GM04504 (cell line): ENCODE results near the gene TBCE.
"Not testable (repeated sequence)": the region's sequence is repeated elsewhere in the genome, so short reads cannot be mapped to it uniquely, and the experiment has no call there.

Experiments used
- DNase-seq: peaks from one replicate; pipeline ENCODE4 v3.0.0-alpha.2; 2012; ENCODE audit warnings: low read depth

The TBCE gene

DNA sequence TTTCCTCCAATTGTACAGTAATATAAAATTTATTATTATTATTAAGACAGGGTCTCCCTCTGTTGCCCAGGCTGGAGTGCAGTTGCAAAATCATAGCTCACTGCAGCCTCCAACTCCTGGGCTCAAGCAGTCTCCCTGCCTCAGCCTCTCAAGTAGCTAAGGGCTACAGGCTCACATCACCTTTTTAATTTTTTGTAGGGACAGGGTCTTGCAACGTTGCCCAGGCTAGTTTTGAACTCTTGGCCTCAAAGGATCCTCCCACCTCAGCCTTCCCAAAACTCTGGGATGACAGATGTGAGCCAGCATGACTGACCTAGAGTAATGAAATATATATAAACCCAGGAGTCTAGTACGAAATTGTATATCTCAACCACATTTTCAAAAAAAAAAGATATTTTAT is 87.9 kb downstream of the TBCE start:
- no peak for DNase-seq

DNA sequence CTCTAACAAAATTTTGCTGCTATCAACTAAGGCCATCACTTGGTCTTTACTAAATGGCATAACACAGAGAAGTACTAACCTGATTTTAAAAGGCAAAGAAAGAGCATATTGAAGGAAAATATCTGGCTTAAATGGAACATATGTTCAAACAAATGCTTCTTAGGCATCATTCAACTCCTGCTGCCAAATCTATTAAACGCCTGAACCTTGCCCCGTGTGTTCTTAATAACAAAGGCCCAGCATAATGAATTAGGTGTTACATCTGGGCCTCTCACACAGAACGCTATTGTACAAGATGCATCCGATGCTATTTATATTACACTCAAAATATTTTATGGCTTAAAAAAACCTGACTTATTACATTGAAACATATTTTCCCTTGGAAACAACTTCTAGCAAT is 88.6 kb downstream of the TBCE start:
- no peak for DNase-seq

DNA sequence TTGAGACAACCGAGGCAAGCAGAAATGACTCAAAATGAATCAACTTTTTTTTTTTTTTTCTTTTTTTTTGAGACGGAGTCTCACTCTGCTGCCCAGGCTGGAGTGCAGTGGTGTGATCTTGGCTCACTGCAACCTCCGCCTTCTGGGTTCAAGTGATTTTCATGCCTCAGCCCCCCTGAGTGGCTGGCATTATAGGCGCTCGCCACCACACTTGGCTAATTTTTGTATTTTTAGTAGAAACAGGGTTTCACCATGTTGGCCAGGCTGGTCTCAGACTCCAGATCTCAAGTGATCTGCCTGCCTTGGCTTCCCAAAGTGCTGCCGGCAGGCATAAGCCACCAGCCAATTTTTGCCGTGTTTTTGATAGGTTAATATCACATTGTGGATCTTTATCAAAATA is 90.6 kb downstream of the TBCE start:
- not testable (repeated sequence) for DNase-seq

DNA sequence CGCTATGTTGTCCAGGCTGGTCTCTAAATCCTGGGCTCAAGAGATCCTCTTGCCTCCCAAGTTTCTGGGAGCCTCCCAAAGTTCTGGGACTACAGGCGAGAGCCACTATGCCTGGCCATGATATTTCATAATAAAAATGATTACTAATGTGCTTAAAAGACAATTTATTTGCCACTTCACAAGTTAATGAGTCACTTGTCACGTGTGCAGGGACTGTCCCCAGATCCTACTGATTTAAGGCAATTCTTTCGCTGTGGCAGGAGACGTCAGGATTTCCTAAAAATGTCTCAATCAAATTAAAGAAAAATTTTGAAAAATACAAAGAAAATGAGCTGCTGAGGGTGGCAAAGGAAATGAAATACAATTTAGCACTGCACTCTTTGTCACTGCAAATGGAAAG is 93.5 kb downstream of the TBCE start:
- DNase-seq, result no peak

DNA sequence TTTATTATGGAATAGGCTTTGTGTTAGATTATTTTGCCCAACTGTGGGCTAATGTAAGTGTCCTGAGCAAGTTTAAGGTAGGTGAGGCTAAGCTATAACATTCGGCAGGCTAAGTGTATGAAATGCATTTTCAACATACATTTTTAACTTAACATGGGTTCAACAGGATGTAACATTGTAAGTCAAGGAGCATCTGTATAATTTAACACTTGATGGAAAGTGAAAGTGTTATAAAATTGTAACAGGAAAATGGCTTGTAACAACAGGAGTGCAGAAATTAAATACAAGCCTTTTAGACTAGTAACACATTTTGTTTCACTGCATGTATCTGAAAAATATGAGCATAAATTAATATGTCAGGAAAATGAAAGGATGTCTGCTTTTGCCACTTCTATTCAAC is 94.7 kb downstream of the TBCE start:
- DNase-seq, result no peak

DNA sequence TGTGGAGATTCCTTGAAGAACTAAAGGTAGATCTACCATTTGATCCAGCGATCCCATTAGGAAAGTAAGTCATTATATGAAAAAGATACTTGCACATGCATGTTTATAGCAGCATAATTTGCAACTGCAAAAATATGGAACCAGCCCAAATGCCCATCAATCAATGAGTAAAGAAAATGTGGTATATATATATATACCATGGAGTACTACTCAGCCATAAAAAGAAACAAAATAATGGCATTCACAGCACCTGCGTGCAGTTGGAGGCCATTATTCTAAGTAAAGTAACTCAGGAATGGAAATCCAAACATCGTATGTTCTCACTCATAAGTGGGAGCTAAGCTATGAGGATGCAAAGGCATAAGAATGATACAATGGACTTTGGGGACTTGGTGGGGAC is 95.6 kb downstream of the TBCE start:
- not testable (repeated sequence) for DNase-seq

DNA sequence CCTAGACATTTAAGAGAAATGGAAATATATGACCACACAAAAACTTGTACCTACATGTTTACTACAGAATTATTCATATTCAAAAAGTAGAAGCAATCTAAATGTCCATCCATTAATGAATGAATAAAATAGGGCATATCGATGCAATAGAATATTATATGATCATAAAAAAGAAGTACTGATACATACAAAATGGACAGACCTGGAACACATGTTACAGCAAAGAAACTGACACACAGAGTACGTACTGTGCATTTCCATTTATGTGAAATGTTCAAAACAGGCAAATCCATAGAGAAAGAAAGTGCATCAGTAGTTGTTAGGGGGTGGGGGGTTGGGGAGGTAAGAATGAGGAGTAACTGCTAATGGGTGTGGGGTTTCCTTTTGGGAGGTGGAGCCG is 97.8 kb downstream of the TBCE start:
- no peak for DNase-seq

DNA sequence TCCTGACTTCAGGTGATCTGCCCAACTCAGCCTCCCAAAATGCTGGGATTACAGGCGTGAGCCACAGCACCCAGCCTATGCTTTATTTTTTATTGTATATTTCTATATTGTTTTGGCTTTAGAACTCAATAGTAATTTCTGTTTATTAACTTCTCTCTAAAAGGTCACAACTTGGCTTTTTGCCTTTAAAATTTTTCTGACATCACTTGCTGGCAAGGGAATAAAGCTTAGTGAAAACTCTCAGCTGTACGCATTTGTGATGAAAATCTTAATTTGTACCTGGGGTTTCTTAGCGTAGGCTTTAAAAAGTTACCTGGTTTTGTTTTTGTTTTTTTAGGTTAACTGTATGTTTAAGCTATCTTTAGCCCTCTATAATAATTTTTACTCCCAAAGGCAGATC is 100.8 kb downstream of the TBCE start:
- DNase-seq, result no peak

DNA sequence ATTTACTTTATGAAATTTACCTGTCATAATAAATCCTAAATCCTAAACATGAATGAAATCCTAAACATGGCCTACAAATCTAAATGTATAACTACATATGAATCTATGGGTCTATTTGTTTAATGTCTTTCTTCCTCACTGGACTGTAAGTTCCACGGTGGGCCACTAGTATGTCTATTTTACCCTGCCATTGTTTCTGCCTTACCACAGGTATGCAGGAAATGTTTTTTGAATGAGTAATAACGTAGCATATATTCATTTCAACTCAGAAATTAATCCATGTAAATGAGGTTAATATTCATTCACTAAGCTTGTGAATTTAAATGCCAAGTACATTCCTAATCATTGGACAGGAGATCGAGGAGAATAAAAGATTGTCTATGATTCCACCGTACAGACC is 101.7 kb downstream of the TBCE start:
- DNase-seq, result no peak

DNA sequence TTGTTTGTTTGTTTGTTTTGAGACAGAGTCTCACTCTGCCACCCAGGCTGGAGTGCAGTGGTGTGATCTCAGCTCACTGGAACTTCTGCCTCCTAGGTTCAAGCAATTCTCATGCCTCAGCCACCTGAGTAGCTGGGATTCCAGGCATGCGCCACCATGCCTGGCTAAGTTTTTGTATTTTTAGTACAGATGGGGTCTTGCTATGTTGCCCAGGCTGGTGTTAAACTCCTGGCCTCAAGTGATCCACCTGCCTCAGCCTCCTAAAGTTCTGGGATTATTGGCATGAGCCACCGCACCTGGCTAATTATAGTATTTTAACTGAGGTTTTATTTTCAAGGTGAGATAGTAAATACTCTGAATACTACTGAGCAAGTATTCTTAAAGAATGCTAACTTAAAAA is 102.7 kb downstream of the TBCE start:
- DNase-seq, result not testable (repeated sequence)

DNA sequence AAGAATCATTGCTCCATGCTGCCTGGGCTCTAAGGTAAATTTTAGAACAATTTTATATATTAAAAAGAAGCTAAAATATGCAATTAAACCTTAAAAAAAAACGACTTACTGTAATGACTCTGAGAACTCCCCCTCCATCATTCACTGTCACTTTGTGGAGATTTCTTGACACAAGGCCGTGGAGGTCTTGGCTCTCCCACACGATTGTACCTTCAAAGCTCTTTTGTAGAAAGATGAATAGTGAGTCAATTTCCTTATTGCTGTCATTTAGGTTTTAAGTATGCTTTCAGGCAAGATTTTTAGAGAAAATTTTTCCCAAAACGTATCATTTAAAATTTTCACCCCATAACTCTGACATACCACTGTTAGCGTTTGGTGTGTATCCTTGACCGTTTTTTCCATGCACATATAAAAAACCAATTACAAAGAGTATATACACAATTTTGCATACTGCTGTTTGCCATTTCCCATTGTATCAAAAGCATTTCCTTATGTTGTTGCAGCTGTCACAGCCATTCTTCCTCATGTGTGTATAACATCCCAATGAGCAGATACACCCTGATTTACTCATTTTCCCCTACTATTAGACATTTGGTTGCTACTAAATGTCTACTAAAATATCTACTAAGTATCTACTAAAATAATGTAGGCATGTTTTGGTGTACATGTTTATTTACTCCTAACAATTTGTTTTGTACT is 103.7 kb downstream of the TBCE start:
- no peak for DNase-seq

DNA sequence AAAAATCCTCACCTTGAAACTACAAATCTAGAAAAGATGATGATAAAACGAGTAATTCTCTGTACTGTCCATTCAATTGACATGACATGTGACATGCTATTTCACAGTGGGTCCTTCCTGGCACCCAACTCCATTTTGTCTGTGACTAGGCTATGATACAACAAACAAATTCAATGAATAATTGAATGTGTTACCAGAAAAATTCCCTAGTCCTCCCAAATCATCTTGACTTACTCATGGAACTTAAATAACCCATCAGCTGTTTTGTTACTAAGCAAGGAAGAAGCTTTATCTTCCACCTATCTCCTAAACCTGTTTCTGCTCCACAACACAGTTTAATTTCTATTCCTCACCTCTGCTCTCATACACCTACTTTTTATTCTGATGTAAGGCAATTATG is 106.6 kb downstream of the TBCE start:
- DNase-seq, result no peak

DNA sequence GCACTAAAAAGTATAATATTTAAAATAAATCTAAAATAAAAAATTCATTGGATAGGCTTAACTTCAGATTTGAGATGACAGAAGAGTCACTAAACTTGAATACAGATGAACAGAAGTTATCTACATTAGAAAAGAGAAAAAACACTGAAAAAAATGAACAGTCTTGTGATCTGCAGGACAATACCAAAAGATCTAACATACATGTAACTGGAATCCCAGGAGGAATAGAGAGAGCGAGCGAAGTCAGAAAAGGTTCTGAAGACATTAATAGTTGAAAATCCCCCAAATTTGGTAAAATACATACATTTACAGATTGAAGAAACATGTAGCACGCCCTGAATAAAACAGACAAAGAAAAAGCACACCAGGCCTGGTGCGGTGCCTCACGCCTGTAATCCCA is 115.9 kb downstream of the TBCE start:
- DNase-seq, result no peak

DNA sequence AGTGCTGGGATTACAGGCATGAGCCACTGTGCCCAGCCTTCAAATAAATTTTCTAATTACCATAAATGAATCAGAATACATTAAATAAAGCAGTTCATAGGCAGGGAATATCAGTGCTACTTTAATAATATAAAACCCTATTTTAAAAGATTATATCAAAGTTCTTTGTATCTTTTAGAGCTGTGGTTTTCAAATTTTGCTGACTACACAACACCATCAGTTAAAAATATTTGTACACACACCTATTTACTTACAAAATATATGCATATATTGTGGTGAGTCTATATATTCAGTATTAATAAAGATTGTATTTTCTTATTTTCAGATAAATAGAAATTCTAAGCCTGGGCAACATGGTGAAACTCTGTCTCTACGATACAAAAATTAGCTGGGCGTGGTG is 118.3 kb downstream of the TBCE start:
- no peak for DNase-seq

DNA sequence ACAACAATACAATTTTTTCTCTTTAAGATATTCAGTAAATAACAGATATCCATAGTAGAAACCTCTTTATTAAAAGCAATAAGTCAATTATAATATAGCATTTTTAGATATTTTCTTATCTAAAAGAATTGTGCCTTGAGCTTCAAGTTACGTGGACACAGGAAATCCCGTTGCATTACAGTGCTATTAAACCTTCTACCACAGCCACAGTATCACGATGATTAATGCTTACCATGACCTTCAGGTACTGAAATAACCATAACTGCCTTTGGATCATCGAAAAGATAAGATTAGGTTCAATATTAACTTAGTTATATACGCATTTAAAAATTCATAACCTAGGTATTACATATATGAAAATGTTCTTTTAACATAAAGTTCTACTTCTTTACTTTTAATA is 119.1 kb downstream of the TBCE start:
- no peak for DNase-seq

DNA sequence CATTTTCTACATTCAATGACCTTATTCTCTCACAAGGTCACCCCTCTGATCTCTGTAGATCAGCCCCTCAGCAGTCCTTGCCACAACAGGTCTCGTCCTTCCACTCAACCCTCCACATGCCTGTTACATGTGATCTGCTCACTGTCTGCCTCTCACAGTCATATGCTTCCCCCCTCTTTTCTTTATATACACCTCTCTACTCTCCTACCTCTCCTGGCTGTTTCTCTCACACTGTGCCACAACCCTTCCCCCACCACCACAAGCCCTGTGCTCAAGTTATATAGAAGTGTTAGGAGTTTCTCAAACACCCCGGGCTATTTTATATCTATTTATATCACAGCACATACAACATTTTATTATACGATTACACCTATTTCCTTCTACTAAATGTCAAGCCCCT is 124.4 kb downstream of the TBCE start:
- DNase-seq, result no peak

DNA sequence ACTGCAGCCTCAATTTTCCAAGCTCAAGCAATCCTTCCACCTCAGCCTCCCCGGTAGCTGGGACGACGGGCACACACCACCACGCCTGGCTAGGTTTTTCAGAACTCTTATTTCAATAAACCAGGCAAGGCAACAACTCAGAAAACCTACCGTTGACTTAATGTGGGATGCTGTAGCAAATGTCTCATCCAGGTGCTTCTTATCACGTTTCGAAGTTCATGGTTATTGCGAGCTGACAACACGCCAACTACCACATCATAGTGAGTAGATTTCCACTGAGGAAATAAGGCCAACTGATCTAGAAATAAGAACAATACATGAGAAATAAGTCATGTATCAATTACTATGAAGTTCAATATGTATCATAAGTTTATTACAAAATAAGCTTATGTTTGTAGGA is 127.3 kb downstream of the TBCE start:
- no peak for DNase-seq

DNA sequence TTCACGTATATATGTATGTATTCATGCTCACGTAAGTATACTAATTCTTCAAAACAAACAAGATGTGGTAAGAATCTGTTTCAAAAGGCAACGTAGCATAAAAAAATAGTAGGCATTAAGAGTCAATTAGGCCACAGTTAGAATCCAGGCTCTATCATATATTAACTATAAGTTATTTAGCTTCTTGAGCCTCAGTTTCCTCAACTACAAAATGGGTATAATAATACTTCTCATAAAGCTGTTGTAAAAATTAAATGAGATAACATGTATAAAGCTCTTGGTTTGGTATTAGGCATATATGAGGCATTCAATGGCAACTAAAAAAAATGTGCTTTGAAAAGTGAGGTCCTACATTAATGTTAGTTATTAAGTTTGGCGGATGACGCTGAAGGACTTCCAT is 127.8 kb downstream of the TBCE start:
- no peak for DNase-seq

DNA sequence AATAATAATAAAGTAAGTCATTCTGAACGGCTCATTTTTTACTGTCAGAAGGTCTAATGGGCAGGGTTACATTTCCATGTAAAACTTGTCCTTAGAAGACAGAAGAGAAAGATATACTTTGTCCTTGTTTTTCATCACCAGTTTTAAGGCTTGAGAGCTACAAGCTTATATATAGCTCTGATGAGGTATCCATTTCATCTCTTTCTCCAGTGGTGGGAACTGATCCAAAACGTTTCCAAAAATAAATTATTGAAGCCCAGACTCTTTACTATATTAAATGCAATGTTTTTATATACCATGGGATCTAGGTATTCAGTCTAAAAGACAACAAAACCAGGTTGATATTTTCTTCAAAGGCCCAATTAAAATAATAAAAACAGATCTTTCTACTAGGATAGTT is 128.3 kb downstream of the TBCE start:
- no peak for DNase-seq

DNA sequence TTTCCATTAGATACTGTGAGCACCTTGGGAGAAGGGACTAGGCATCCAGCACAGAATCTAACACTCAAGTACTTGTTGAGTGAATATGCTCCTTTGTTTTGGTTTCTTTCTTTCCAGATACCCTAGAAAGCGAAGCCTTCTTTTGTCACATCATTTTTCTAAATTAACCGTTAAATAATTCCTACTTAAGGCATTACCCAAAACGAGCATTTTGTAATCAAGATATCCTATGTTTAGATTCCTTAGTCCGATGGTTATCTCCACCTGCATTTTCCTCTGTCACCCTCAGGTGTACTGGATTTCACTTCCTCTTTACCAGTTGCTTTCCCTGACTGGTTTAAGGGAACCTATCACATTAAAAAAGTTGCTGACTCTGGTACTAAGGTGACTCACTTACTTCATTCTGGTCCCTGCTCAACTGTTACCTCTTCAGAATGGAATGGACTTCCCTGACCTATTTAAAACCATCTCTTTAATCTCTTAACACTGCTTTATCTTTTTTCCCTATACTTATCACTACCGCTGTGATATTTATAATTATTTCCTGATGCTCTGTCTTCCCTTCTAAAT is 133.8 kb downstream of the TBCE start:
- no peak for DNase-seq
